GM23338 (cell line): ENCODE data around the gene HK1. TPM values are rescaled to one million over a fixed set of nuclear protein-coding genes. Genes with fewer than 3 reads are reported as not detected.

Experiments used
- ATAC-seq: fragments of 200-7000 bp; cut with Tn5 transposase; 3 replicates; pipeline ENCODE4 v1.9.1; 2020
- DNase-seq: peaks from one replicate; pipeline ENCODE4 v3.0.0-alpha.2; 2015; ENCODE audit warnings: low spot score
- H2AFZ ChIP-seq: fragments of 200-600 bp; sonication (generic); 2 replicates; pipeline ENCODE4 v1.8.0; 2016; ENCODE audit warnings: antibody characterized with exemption, mild to moderate bottlenecking, moderate library complexity
- H3F3A ChIP-seq: fragments of 200-600 bp; sonication (generic); replicated peaks from 2 replicates; pipeline ENCODE4 v1.8.0; 2017; ENCODE audit warnings: antibody characterized with exemption, mixed run types, low read depth
- H3K27ac ChIP-seq: fragments of 200-600 bp; sonication (generic); 2 replicates; pipeline ENCODE4 v1.6.1; 2016; ENCODE audit warnings: low read depth
- H3K27me3 ChIP-seq: fragments of 200-600 bp; sonication (generic); 2 replicates; pipeline ENCODE4 v1.8.0; 2016; ENCODE audit warnings: mild to moderate bottlenecking, mixed run types, moderate library complexity; ENCODE audit not compliant: insufficient read depth
- H3K36me3 ChIP-seq: fragments of 200-600 bp; sonication (generic); 2 replicates; pipeline ENCODE4 v1.8.0; 2016; ENCODE audit warnings: mild to moderate bottlenecking; ENCODE audit not compliant: insufficient read depth
- H3K4me1 ChIP-seq: fragments of 200-600 bp; sonication (generic); 2 replicates; pipeline ENCODE4 v1.8.0; 2016; ENCODE audit warnings: mild to moderate bottlenecking, moderate library complexity; ENCODE audit not compliant: insufficient read depth
- H3K4me2 ChIP-seq: fragments of 200-600 bp; sonication (generic); 2 replicates; pipeline ENCODE4 v1.7.1; 2017; ENCODE audit warnings: mixed run types
- H3K4me3 ChIP-seq: fragments of 200-600 bp; sonication (generic); 2 replicates; pipeline ENCODE4 v1.6.1; 2016; ENCODE audit warnings: mixed run types
- H3K79me2 ChIP-seq: fragments of 200-600 bp; sonication (generic); replicated peaks from 2 replicates; pipeline ENCODE4 v1.8.0; 2017; ENCODE audit warnings: mild to moderate bottlenecking; ENCODE audit not compliant: insufficient read depth
- H3K9me2 ChIP-seq: fragments of 200-600 bp; sonication (generic); 2 replicates; pipeline ENCODE4 v1.8.0; 2017; ENCODE audit not compliant: insufficient read depth
- H4K20me1 ChIP-seq: fragments of 200-600 bp; sonication (generic); replicated peaks from 2 replicates; pipeline ENCODE4 v1.8.0; 2017; ENCODE audit warnings: mild to moderate bottlenecking; ENCODE audit not compliant: insufficient read depth
- H3K27ac Mint-ChIP-seq: 2 replicates; pipeline ENCODE4 v1.8.0; 2020; ENCODE audit warnings: inconsistent platforms, mild to moderate bottlenecking, moderate library complexity, mixed read lengths
- H3K27me3 Mint-ChIP-seq: 3 replicates; pipeline ENCODE4 v1.8.0; 2022; ENCODE audit warnings: low read depth, mild to moderate bottlenecking, moderate library complexity, mixed read lengths, inconsistent platforms; ENCODE audit not compliant: insufficient read depth, poor library complexity
- H3K36me3 Mint-ChIP-seq: 3 replicates; pipeline ENCODE4 v1.8.0; 2021; ENCODE audit warnings: low read depth, mild to moderate bottlenecking, inconsistent platforms, moderate library complexity, mixed read lengths
- H3K4me1 Mint-ChIP-seq: 3 replicates; pipeline ENCODE4 v1.8.0; 2020; ENCODE audit warnings: mild to moderate bottlenecking, inconsistent platforms, mixed read lengths
- H3K4me3 Mint-ChIP-seq: 3 replicates; pipeline ENCODE4 v1.8.0; 2021; ENCODE audit warnings: moderate library complexity, mild to moderate bottlenecking, inconsistent platforms, mixed read lengths
- H3K9me3 Mint-ChIP-seq: 3 replicates; pipeline ENCODE4 v1.8.0; 2020; ENCODE audit warnings: moderate library complexity, mild to moderate bottlenecking, inconsistent platforms, mixed read lengths
- CTCF ChIP-seq, 2 experiments: fragments of 200-600 bp in 1 of 2; sonication (generic) in 1 of 2; conservative IDR thresholded peaks; 2 replicates each; pipeline versions ENCODE4 v1.5.1 to v1.6.1; 2016 to 2017; ENCODE audit warnings: antibody characterized with exemption in 2 of 2, low read depth in 2 of 2, mild to moderate bottlenecking in 2 of 2, moderate library complexity in 1 of 2
- ETS1 ChIP-seq: IDR thresholded peaks from 2 replicates; pipeline ENCODE4 v1.6.1; 2016; ENCODE audit warnings: antibody characterized with exemption
- EZH2phosphoT487 ChIP-seq: fragments of 200-600 bp; sonication (generic); IDR thresholded peaks from one replicate; pipeline ENCODE4 v1.8.1; 2018; ENCODE audit warnings: antibody characterized with exemption; ENCODE audit not compliant: unreplicated experiment
- JUNB ChIP-seq: IDR thresholded peaks from one replicate; pipeline ENCODE4 v1.6.1; 2016; ENCODE audit warnings: antibody characterized with exemption; ENCODE audit not compliant: unreplicated experiment
- NANOG ChIP-seq: IDR thresholded peaks from 2 replicates; pipeline ENCODE4 v1.6.1; 2016; ENCODE audit warnings: antibody characterized with exemption, borderline replicate concordance
- STAT1 ChIP-seq: IDR thresholded peaks from one replicate; pipeline ENCODE4 v1.6.1; 2016; ENCODE audit warnings: antibody characterized with exemption; ENCODE audit not compliant: unreplicated experiment
- ZNF114 ChIP-seq: fragments of 250-450 bp; sonication (Bioruptor Pico); IDR thresholded peaks from 2 replicates; pipeline ENCODE4 v1.5.0; 2020; ENCODE audit warnings: mild to moderate bottlenecking, moderate library complexity
- ZNF462 ChIP-seq: fragments of 250-450 bp; sonication (Bioruptor Pico); IDR thresholded peaks from 2 replicates; pipeline ENCODE4 v1.5.0; 2020; ENCODE audit warnings: mild to moderate bottlenecking, moderate library complexity
- polyA plus RNA-seq: library from polyadenylated mRNA; unstranded; fragments of >200 nt; fragmentation: Nextera tagmentation; extraction: Ambion mirVana; gene quantifications from 2 replicates; pipeline ENCODE4 v1.2.1, GENCODE V29; 2016
- total RNA-seq: library from RNA; depleted of rRNA; stranded (reverse); fragments of >200 nt; shearing (Covaris generic); gene quantifications from 2 replicates; pipeline ENCODE4 v1.2.3, GENCODE V29; 2014

The HK1 gene
- total and polyA plus RNA-seq, 2 experiments from 2014 or later: 76.6 to 229 TPM

GRCh38 chr10:69382382-69383117, 104.3 kb downstream of the HK1 start:
- peaks cover 94% of the 10 kb centered on the region for H3K36me3 Mint-ChIP-seq
- no peaks in the 10 kb centered on the region; the same call in 1 of the 2 replicates for H3K4me1 ChIP-seq
- H3K4me3 ChIP-seq: no peak overlapping the region
- H3K27ac Mint-ChIP-seq: peak overlapping the region; percentile 52; the same call in 1 of the 2 replicates
- peaks cover 89% of the 10 kb centered on the region for H3K36me3 ChIP-seq
- no peaks in the 10 kb centered on the region for H3K9me2 ChIP-seq
- H2AFZ ChIP-seq: no peak overlapping the region
- no peak for DNase-seq
- peaks cover 3% of the 10 kb centered on the region for H3K27me3 Mint-ChIP-seq
- H4K20me1 ChIP-seq: no peaks in the 10 kb centered on the region; the same call in 1 of the 2 replicates
- no peaks in the 10 kb centered on the region for H3K9me3 Mint-ChIP-seq
- H3K27me3 ChIP-seq: no peaks in the 10 kb centered on the region
- TF ChIP-seq CTCF (conservative IDR thresholded peaks at IDR 0.05; ENCODE audit: low read depth in 2 of 2): no peak
- TF ChIP-seq ETS1: no peak
- no peak for TF ChIP-seq NANOG
- TF ChIP-seq ZNF114 (CRISPR knock-in tag): no peak
- no peak for TF ChIP-seq EZH2phosphoT487
- no peak for TF ChIP-seq STAT1
- no peak for TF ChIP-seq JUNB
- TF ChIP-seq ZNF462: no peak
- 0 out of 2 replicates have a peak overlapping the region, but pooled peaks have one; percentile 50 for H3K27ac ChIP-seq
- peaks cover 10% of the 10 kb centered on the region for H3K4me1 Mint-ChIP-seq
- peaks cover 31% of the 10 kb centered on the region; the same call in 1 of the 2 replicates for H3K79me2 ChIP-seq
- H3F3A ChIP-seq: peaks cover 4% of the 10 kb centered on the region; the same call in 1 of the 2 replicates
- H3K4me3 Mint-ChIP-seq: no peak overlapping the region
- ATAC-seq: no peak
- H3K4me2 ChIP-seq: no peak overlapping the region
